ENCODE measurements around the gene COQ7.
A peak's percentile ranks its signal among the peaks of the same experiment; 100 is the strongest.

COQ7 gene

DNA sequence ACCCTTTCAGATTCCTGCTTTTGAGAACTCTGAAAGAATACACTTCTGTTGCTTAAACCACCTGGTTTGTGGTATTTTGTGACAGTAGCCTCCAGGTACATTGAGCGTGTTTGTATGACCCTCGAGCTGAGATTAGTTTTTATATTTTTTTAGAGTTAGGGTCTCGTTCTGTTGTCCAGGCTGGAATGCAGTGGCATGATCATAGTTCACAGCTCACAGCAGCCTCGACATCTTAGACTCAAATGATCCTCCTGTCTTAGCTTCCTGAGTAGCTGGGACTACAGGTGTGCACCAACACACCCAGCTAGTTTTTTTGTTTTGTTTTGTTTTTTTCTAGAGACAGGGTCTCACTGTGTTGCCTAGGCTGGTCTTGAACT lies 41.9 kb downstream of the COQ7 start:
- Histone ChIP-seq H3K36me3 (replicated peaks) (no peaks in the 10 kb centered on the region), H3K27me3 (replicated peaks) (no peaks in the 10 kb centered on the region), H3K4me3 (ENCODE audit: low read depth, low read length) (no peak overlapping the region), H3K27ac (no peak overlapping the region)
- TF ChIP-seq, protein P1, sequence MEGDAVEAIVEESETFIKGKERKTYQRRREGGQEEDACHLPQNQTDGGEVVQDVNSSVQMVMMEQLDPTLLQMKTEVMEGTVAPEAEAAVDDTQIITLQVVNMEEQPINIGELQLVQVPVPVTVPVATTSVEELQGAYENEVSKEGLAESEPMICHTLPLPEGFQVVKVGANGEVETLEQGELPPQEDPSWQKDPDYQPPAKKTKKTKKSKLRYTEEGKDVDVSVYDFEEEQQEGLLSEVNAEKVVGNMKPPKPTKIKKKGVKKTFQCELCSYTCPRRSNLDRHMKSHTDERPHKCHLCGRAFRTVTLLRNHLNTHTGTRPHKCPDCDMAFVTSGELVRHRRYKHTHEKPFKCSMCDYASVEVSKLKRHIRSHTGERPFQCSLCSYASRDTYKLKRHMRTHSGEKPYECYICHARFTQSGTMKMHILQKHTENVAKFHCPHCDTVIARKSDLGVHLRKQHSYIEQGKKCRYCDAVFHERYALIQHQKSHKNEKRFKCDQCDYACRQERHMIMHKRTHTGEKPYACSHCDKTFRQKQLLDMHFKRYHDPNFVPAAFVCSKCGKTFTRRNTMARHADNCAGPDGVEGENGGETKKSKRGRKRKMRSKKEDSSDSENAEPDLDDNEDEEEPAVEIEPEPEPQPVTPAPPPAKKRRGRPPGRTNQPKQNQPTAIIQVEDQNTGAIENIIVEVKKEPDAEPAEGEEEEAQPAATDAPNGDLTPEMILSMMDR (IDR thresholded peaks at IDR 0.05; ENCODE audit: low read depth, low read length, missing control alignments) = no peak
- DNase-seq = no peak
- in situ Hi-C loops (cut with HindIII; ENCODE audit: low pct_ligation_motif_present, low sequenced_read_pairs) = no loop called here

DNA sequence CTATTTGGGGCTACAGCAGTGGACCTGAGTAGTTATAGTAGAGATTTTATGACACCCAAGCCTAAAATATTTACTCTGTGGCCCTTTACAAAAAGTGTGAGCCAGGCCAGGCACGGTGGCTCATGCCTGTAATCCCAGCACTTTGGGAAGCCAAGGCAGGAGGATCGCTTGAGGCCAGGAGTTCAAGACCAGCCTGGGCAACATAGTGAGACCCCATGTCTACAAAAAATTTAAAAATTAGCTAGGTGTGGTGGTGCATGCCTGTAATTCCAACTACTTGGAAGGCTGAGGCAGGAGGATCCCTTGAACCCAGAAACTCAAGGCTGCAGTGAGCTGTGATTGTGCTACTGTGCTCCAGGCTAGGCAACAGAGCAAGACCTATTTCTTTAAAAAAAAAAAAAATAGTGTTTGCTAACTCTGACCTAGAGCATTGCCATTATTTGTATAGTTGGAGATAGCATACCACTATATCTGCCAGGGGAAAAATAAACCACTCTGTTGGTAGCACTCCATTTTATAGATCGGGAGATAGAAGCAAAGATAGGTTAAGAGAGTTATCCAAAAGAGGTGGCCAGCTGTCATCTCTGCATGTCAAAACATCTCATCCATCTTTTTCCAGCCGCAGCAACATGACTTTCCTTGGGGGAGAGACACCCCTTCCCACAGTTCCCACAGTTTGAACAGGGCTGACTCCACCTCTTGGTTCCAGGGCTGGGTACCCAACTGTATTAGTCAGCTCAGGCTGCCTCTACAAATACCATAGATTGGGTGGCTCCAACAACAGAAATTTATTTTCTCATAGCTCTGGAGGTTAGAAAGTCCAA lies 43.3 kb downstream of the COQ7 start:
- Histone ChIP-seq H3K4me3 (ENCODE audit: low read depth, low read length) (no peak overlapping the region), H3K27me3 (replicated peaks) (no peaks in the 10 kb centered on the region), H3K36me3 (replicated peaks) (peaks cover 9% of the 10 kb centered on the region), H3K27ac (no peak overlapping the region)
- DNase-seq = no peak
- TF ChIP-seq, protein P1 (IDR thresholded peaks at IDR 0.05; ENCODE audit: low read depth, low read length, missing control alignments) = no peak
- in situ Hi-C loops (cut with HindIII; ENCODE audit: low pct_ligation_motif_present, low sequenced_read_pairs) = no loop called here

DNA sequence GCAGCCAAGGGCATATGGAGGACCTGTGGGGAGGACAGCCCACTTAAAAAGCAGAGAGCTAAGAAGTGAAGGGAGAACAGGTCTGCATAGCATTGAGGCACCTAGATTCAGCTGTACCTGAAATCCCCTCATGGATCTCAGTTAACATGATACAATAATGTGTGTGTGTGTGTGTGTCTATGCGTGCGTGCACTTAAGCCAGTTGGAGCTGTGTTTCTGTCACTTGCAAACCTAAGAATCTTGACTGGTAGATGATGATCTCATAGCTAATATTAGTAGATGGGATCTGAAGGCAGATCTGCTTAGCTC lies 44.6 kb downstream of the COQ7 start:
- Histone ChIP-seq H3K4me3 (ENCODE audit: low read depth, low read length) (no peak overlapping the region), H3K36me3 (replicated peaks) (peaks cover 16% of the 10 kb centered on the region), H3K27ac (no peak overlapping the region), H3K27me3 (replicated peaks) (no peaks in the 10 kb centered on the region)
- TF ChIP-seq, protein P1 (IDR thresholded peaks at IDR 0.05; ENCODE audit: low read depth, low read length, missing control alignments) = no peak
- no peak for DNase-seq
- in situ Hi-C loops (cut with HindIII; ENCODE audit: low pct_ligation_motif_present, low sequenced_read_pairs) = no loop called here

DNA sequence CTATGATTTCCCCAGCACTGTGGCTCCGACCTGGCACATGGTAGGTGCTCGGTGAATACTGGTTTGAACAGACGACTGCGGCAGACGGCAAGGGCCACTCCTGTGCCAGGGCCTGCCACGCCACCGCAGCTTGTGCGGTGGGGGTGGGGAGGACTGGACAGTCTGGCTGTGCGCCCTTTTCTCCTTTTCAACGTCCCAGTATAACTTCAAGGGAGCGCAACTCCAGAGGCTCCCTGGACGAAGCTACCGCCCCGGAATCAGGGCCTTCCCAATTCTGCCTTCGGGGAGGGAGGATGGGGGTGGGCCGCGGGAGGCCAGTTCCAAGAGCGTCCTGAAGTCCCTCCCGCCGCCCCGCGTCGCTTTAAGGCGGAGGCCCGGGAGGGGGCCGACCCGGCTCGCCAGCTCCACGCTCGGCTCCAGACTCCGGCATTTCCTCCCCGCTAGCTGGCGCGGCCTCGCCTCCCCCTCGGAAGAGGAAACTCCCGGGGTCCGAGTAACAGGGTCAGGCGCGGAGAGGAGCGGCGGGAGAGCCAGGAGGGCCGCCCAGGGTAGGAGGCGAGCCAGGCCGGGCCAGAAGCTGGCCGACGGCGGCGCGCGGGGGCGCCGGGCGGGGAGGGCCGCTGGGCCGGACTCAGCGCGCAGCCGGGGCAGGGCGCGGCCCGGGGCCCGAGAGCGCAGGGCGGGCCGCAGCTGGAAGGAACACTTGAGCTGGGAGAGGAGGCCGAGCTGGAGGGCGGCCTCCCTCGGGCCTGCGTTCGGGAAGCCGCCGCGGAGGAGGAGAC lies 46.4 kb downstream of the COQ7 start, which contains the start of gene ITPRIPL2:
Gene ITPRIPL2, plus strand, starts transcription at position 388 of the 782 bp plus-strand sequence. CDS start 498 bp downstream, outside the sequence.
- DNase-seq = peak; percentile 70
- H3K4me3 ChIP-seq (ENCODE audit: low read depth, low read length) = peak within 1 kb of the TSS; percentile 73
- H3K27ac ChIP-seq = peak within 1 kb of the TSS; percentile 94
- in situ Hi-C loops (cut with HindIII; ENCODE audit: low pct_ligation_motif_present, low sequenced_read_pairs) = no loop called here
- H3K36me3 ChIP-seq (replicated peaks) = peaks cover 16% of the 10 kb centered on the region
- TF ChIP-seq, protein P1 (IDR thresholded peaks at IDR 0.05; ENCODE audit: low read depth, low read length, missing control alignments) = no peak
- H3K27me3 ChIP-seq (replicated peaks) = no peaks in the 10 kb centered on the region

DNA sequence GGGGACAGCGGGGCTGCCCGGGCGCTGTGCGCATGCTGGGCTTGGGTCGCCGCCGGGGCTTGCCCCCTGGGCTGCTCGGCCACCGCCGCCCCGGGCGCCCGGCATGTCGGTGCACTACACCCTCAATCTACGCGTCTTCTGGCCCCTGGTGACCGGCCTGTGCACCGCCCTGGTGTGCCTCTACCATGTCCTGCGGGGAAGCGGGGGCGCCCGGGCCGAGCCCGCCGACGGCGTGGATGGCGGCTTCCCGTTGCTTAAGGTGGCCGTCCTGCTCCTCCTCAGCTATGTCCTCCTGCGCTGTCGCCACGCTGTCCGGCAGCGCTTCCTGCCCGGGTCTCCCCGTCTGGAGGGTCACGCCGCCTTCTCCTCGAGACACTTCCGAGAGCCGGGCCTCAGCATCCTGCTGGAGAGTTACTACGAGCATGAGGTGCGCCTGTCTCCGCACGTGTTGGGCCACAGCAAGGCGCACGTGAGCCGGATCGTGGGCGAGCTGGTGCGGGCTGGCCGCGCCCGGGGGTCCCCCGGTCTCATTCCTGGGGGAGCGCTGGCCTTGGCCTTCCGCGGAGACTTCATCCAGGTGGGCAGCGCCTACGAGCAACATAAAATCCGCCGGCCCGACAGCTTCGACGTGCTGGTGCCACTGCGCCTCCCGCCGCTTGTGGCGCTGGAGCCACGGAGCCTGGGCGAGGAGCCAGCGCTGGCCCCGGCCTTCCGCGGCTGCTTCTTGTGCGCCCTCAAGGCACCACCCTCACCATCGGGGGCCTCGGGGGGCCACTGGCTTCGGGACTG lies 47.1 kb downstream of the COQ7 start:
- Histone ChIP-seq H3K27ac (peak overlapping the region; percentile 94), H3K36me3 (replicated peaks) (peaks cover 16% of the 10 kb centered on the region), H3K4me3 (ENCODE audit: low read depth, low read length) (peak overlapping the region; percentile 73), H3K27me3 (replicated peaks) (no peaks in the 10 kb centered on the region)
- in situ Hi-C loops (cut with HindIII; ENCODE audit: low pct_ligation_motif_present, low sequenced_read_pairs) = no loop called here
- no peak for DNase-seq
- TF ChIP-seq, protein P1 (IDR thresholded peaks at IDR 0.05; ENCODE audit: low read depth, low read length, missing control alignments) = no peak
